HG02610 (cell line): ENCODE data around the gene KCTD19.

Experiments used
- ATAC-seq: cut with Tn5 transposase; IDR thresholded peaks from one replicate; pipeline ENCODE4 v1.9.1; 2021; ENCODE audit warnings: mild to moderate bottlenecking, moderate library complexity; ENCODE audit not compliant: unreplicated experiment

Gene KCTD19

GRCh38 chr16:67283826-67284555 lies 42.5 kb downstream of the KCTD19 start:
- no peak for ATAC-seq

- ATAC-seq: no peak
Measured at GRCh38 chr16:67283039-67283825, 43.3 kb downstream of the KCTD19 start.

- no peak for ATAC-seq
Measured at GRCh38 chr16:67282447-67282805, 44.1 kb downstream of the KCTD19 start.

- no peak for ATAC-seq
Measured at GRCh38 chr16:67281536-67282446, 44.8 kb downstream of the KCTD19 start.

- no peak for ATAC-seq
Measured at GRCh38 chr16:67280090-67281015, 46.2 kb downstream of the KCTD19 start.

GRCh38 chr16:67279296-67280089 lies 47.0 kb downstream of the KCTD19 start, which contains the start of gene PLEKHG4:
PLEKHG4 (plus strand) TSS chr16:67279532; CDS start chr16:67280045, 513 bp downstream.
- peak; percentile 80 for ATAC-seq

GRCh38 chr16:67278773-67279295 lies 47.7 kb downstream of the KCTD19 start:
- peak; percentile 20 for ATAC-seq

- no peak for ATAC-seq
Measured at GRCh38 chr16:67277999-67278772, 48.4 kb downstream of the KCTD19 start.

GRCh38 chr16:67277294-67277998 lies 49.1 kb downstream of the KCTD19 start:
- ATAC-seq: no peak

GRCh38 chr16:67275321-67275720 lies 51.2 kb downstream of the KCTD19 start:
- ATAC-seq: no peak

GRCh38 chr16:67271446-67271845 lies 55.1 kb downstream of the KCTD19 start:
- no peak for ATAC-seq

- no peak for ATAC-seq
Measured at GRCh38 chr16:67270931-67271338, 55.6 kb downstream of the KCTD19 start.

- ATAC-seq: no peak
Measured at GRCh38 chr16:67269766-67270165, 56.8 kb downstream of the KCTD19 start.

- ATAC-seq: no peak
Measured at GRCh38 chr16:67268136-67268579, 58.4 kb downstream of the KCTD19 start.

- no peak for ATAC-seq
Measured at GRCh38 chr16:67265834-67266233, 60.7 kb downstream of the KCTD19 start.

- no peak for ATAC-seq
Measured at GRCh38 chr16:67264866-67265265, 61.7 kb downstream of the KCTD19 start.

GRCh38 chr16:67264277-67264676 lies 62.3 kb downstream of the KCTD19 start:
- ATAC-seq: no peak

GRCh38 chr16:67263201-67263600 lies 63.3 kb downstream of the KCTD19 start:
- no peak for ATAC-seq
